ENCODE measurements around the gene RPS23.
"Not testable (repeated sequence)": the region's sequence is repeated elsewhere in the genome, so short reads cannot be mapped to it uniquely, and the experiment has no call there.

Gene RPS23

DNA sequence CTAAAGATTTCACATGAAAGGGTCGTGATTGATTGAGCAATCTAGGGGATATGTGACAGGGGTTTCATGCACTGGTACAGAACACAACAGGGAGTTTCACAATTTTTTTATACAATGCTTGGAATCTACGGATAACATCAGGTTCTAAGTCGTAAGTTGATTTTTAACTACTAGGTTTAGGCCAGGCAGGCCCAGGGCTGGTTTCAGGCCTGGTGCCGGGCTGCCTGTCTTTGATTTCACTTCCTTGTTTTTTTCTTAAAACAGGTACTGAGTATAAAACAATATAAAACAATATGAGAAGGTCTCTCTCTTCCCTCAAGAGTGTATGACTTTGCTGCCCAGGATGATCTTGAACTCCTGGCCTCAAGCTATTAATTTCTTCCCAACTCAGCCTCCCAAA lies 4.7 kb downstream of the RPS23 start:
- peaks cover 26% of the 10 kb centered on the region for H3K36me3 ChIP-seq (ENCODE audit: control insufficient read depth, insufficient read depth, low read length)
- not testable (repeated sequence) for H3K4me3 ChIP-seq (ENCODE audit: insufficient read depth, low read depth, low read length); H3K4me1 ChIP-seq (ENCODE audit: control insufficient read depth, insufficient read depth, low read length); H3K9me3 ChIP-seq (ENCODE audit: control insufficient read depth, low read length); H3K27me3 ChIP-seq (ENCODE audit: control insufficient read depth, insufficient read depth, low read length, poor library complexity, severe bottlenecking); H3K27ac ChIP-seq (ENCODE audit: insufficient read depth, low read depth, low read length, poor library complexity, severe bottlenecking)
- WGBS, 2 experiments = 99 to 100% methylated on average over 4 of the region's 4 CpGs

DNA sequence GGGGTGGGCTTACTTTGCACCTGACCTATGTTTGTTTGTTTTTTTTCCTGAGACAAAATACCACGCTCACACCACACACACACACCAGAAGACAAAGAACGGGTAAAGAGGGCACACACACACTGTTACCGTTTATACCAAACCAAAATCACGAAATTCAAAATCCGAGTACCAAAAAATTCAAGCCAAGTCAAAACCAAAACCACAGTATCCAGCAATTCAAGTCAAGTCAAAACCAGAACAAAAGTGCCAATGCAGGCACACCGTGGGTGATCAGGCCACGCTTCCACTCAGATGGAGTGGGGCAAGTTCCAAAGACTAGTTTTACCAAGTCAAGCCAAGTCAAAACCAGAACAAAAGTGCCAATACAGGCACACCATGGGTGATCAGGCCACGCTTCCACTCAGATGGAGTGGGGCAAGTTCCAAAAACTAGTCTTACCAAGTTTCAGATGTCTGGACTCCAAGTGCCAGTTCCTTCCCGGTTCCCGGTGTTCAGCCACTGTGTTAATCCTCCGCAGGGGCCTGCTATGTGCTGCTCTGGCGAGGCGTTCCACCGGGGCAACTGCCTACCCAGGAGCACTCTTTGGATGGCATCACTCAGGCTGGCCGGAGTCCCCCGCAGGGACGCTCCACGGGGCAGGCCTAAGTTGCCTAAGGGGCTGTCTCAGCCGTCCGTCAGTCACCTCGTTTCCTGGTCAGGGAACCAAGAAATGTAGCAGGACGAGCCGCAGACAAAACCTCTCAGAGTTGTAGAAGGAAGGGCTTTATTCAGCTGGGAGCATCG lies 5.4 kb downstream of the RPS23 start:
- not testable (repeated sequence) for H3K9me3 ChIP-seq (ENCODE audit: control insufficient read depth, low read length); H3K4me3 ChIP-seq (ENCODE audit: insufficient read depth, low read depth, low read length); H3K27ac ChIP-seq (ENCODE audit: insufficient read depth, low read depth, low read length, poor library complexity, severe bottlenecking); H3K4me1 ChIP-seq (ENCODE audit: control insufficient read depth, insufficient read depth, low read length); H3K27me3 ChIP-seq (ENCODE audit: control insufficient read depth, insufficient read depth, low read length, poor library complexity, severe bottlenecking)
- WGBS, 2 experiments = 75 to 77% methylated on average over 24 of the region's 24 CpGs
- peaks cover 26% of the 10 kb centered on the region for H3K36me3 ChIP-seq (ENCODE audit: control insufficient read depth, insufficient read depth, low read length)

GRCh38 chr5:82269363-82269762 lies 8.8 kb downstream of the RPS23 start:
- 94 to 95% methylated on average over 2 of the region's 2 CpGs for WGBS, 2 experiments
- not testable (repeated sequence) for H3K9me3 ChIP-seq (ENCODE audit: control insufficient read depth, low read length); H3K36me3 ChIP-seq (ENCODE audit: control insufficient read depth, insufficient read depth, low read length); H3K4me3 ChIP-seq (ENCODE audit: insufficient read depth, low read depth, low read length); H3K27ac ChIP-seq (ENCODE audit: insufficient read depth, low read depth, low read length, poor library complexity, severe bottlenecking); H3K4me1 ChIP-seq (ENCODE audit: control insufficient read depth, insufficient read depth, low read length); H3K27me3 ChIP-seq (ENCODE audit: control insufficient read depth, insufficient read depth, low read length, poor library complexity, severe bottlenecking)

GRCh38 chr5:82267297-82267933 lies 10.7 kb downstream of the RPS23 start:
- not testable (repeated sequence) for H3K27me3 ChIP-seq (ENCODE audit: control insufficient read depth, insufficient read depth, low read length, poor library complexity, severe bottlenecking); H3K36me3 ChIP-seq (ENCODE audit: control insufficient read depth, insufficient read depth, low read length); H3K4me1 ChIP-seq (ENCODE audit: control insufficient read depth, insufficient read depth, low read length); H3K9me3 ChIP-seq (ENCODE audit: control insufficient read depth, low read length); H3K4me3 ChIP-seq (ENCODE audit: insufficient read depth, low read depth, low read length); H3K27ac ChIP-seq (ENCODE audit: insufficient read depth, low read depth, low read length, poor library complexity, severe bottlenecking)
- 97% methylated on average over 6 to 8 of the region's 9 CpGs for WGBS, 2 experiments

- 89 to 94% methylated on average over 4 of the region's 4 CpGs for WGBS, 2 experiments
- no peak overlapping the region for H3K27ac ChIP-seq (ENCODE audit: insufficient read depth, low read depth, low read length, poor library complexity, severe bottlenecking)
Observed at GRCh38 chr5:82265047-82265446, 13.1 kb downstream of the RPS23 start.

GRCh38 chr5:82259172-82259800 lies 18.9 kb downstream of the RPS23 start:
- H3K4me1 ChIP-seq (ENCODE audit: control insufficient read depth, insufficient read depth, low read length) = no peaks in the 10 kb centered on the region
- WGBS, 2 experiments = 87 to 96% methylated on average over 3 of the region's 3 CpGs

More at GRCh38 chr5:82265047-82265446, 13.1 kb downstream of the RPS23 start:
- no peaks in the 10 kb centered on the region for H3K9me3 ChIP-seq (ENCODE audit: control insufficient read depth, low read length)
- no peaks in the 10 kb centered on the region for H3K36me3 ChIP-seq (ENCODE audit: control insufficient read depth, insufficient read depth, low read length)
- H3K4me3 ChIP-seq (ENCODE audit: insufficient read depth, low read depth, low read length) = no peak overlapping the region
- H3K4me1 ChIP-seq (ENCODE audit: control insufficient read depth, insufficient read depth, low read length) = no peaks in the 10 kb centered on the region
- H3K27me3 ChIP-seq (ENCODE audit: control insufficient read depth, insufficient read depth, low read length, poor library complexity, severe bottlenecking) = no peaks in the 10 kb centered on the region

DNA sequence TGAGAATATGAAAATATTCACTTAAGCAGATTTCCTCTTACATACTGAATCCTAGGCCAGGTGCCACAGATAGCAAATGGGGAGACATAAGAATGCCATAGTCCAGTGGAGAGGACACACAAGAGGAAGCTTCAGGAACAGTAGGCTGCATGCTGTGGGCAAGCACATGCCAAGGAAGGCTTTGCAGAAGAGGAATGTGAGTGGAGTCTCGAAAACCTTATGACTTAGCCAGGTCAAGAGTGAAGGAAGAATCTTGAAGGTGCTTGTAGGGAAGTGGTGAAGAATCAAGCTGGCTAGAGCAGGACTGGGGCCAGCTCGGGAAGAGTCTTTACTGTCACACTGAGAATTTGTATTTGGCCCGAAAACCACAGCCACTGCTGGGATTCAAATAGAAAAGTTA lies 20.4 kb downstream of the RPS23 start:
- Histone ChIP-seq H3K27me3 (ENCODE audit: control insufficient read depth, insufficient read depth, low read length, poor library complexity, severe bottlenecking) (no peaks in the 10 kb centered on the region), H3K36me3 (ENCODE audit: control insufficient read depth, insufficient read depth, low read length) (no peaks in the 10 kb centered on the region), H3K27ac (ENCODE audit: insufficient read depth, low read depth, low read length, poor library complexity, severe bottlenecking) (no peak overlapping the region), H3K4me1 (ENCODE audit: control insufficient read depth, insufficient read depth, low read length) (no peaks in the 10 kb centered on the region), H3K9me3 (ENCODE audit: control insufficient read depth, low read length) (no peaks in the 10 kb centered on the region), H3K4me3 (ENCODE audit: insufficient read depth, low read depth, low read length) (no peak overlapping the region)
- 69 to 77% methylated on average over 3 of the region's 3 CpGs for WGBS, 2 experiments

More at GRCh38 chr5:82259172-82259800, 18.9 kb downstream of the RPS23 start:
- Histone ChIP-seq H3K9me3 (ENCODE audit: control insufficient read depth, low read length) (no peaks in the 10 kb centered on the region), H3K27me3 (ENCODE audit: control insufficient read depth, insufficient read depth, low read length, poor library complexity, severe bottlenecking) (no peaks in the 10 kb centered on the region), H3K27ac (ENCODE audit: insufficient read depth, low read depth, low read length, poor library complexity, severe bottlenecking) (no peak overlapping the region), H3K4me3 (ENCODE audit: insufficient read depth, low read depth, low read length) (no peak overlapping the region), H3K36me3 (ENCODE audit: control insufficient read depth, insufficient read depth, low read length) (no peaks in the 10 kb centered on the region)

DNA sequence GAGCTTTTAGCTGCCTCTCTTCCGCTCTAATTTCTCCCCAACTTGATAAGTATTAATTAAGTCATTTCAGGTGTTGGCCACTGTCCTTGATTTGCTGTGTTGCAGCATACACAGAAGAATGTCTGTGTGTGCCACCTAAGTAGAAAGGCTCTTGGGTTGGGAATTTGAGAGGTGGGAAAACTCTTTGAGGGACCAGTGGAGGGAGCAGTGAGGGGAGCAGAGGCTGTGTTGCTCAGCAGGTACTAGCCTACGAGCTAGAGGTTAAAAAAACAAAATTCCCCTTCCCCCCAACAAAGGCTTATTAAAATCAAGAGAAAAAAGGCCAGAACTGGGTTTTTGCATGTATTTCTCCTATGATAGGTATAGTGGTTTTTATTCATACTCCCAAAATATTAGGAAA lies 20.9 kb downstream of the RPS23 start:
- no peak overlapping the region for H3K4me3 ChIP-seq (ENCODE audit: insufficient read depth, low read depth, low read length)
- no peaks in the 10 kb centered on the region for H3K27me3 ChIP-seq (ENCODE audit: control insufficient read depth, insufficient read depth, low read length, poor library complexity, severe bottlenecking)
- WGBS, 2 experiments = 88 to 92% methylated on average over 1 of the region's 2 CpGs
- no peaks in the 10 kb centered on the region for H3K4me1 ChIP-seq (ENCODE audit: control insufficient read depth, insufficient read depth, low read length)
- no peaks in the 10 kb centered on the region for H3K9me3 ChIP-seq (ENCODE audit: control insufficient read depth, low read length)
- no peak overlapping the region for H3K27ac ChIP-seq (ENCODE audit: insufficient read depth, low read depth, low read length, poor library complexity, severe bottlenecking)
- H3K36me3 ChIP-seq (ENCODE audit: control insufficient read depth, insufficient read depth, low read length) = no peaks in the 10 kb centered on the region

GRCh38 chr5:82255844-82256243 lies 22.3 kb downstream of the RPS23 start:
- H3K27ac ChIP-seq (ENCODE audit: insufficient read depth, low read depth, low read length, poor library complexity, severe bottlenecking) = no peak overlapping the region
- no peaks in the 10 kb centered on the region for H3K27me3 ChIP-seq (ENCODE audit: control insufficient read depth, insufficient read depth, low read length, poor library complexity, severe bottlenecking)
- no peaks in the 10 kb centered on the region for H3K36me3 ChIP-seq (ENCODE audit: control insufficient read depth, insufficient read depth, low read length)
- no peak overlapping the region for H3K4me3 ChIP-seq (ENCODE audit: insufficient read depth, low read depth, low read length)
- 92 to 95% methylated on average over 1 of the region's 1 CpG for WGBS, 2 experiments
- H3K4me1 ChIP-seq (ENCODE audit: control insufficient read depth, insufficient read depth, low read length) = no peaks in the 10 kb centered on the region
- H3K9me3 ChIP-seq (ENCODE audit: control insufficient read depth, low read length) = no peaks in the 10 kb centered on the region

DNA sequence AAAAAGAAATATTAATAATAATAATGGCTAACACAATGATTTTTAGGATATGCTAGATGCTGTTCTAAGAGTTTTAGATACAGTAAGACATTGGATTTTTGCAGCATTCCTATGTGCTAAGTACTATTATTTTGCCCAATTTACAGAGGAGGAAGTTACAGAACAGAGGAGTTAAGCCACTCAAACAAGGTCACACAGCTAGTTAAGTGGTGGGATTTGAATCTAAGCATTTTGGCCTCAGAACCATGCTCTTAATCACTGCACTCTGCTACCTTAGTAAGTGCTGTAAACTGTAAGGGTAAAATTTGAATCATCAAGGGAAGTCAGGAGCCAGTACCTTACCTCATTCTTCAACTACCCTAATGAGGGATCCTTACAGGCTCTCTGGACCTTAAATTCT lies 25.4 kb downstream of the RPS23 start:
- no peak overlapping the region for H3K27ac ChIP-seq (ENCODE audit: insufficient read depth, low read depth, low read length, poor library complexity, severe bottlenecking)
- no peaks in the 10 kb centered on the region for H3K9me3 ChIP-seq (ENCODE audit: control insufficient read depth, low read length)
- no peaks in the 10 kb centered on the region for H3K27me3 ChIP-seq (ENCODE audit: control insufficient read depth, insufficient read depth, low read length, poor library complexity, severe bottlenecking)
- H3K4me1 ChIP-seq (ENCODE audit: control insufficient read depth, insufficient read depth, low read length) = no peaks in the 10 kb centered on the region
- no peak overlapping the region for H3K4me3 ChIP-seq (ENCODE audit: insufficient read depth, low read depth, low read length)
- no peaks in the 10 kb centered on the region for H3K36me3 ChIP-seq (ENCODE audit: control insufficient read depth, insufficient read depth, low read length)

Measured in ectodermal cell (in vitro differentiated cells).